ENCODE data around the gene FBXL20.

Gene FBXL20

DNA sequence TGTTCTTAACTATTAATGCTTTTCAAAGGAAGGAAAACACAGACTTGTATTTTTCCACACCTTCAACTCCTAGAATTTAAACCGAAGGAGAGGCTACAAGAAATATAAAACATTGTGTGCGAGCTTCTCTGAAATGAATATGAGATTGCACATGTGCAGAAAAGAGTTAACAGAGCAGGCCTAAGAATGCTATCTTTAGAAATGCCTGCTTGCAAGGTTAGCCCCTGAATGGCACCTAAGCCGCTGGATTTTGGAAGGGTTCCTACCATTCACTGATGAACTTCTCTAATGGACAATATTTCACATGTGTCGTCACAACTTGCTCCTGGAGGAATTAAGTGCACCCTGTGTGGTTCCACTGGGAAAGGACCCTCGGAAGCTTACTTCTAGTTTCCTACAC is 69.3 kb downstream of the FBXL20 start:
- Histone ChIP-seq H3K9ac (ENCODE audit: low read depth, low read length, poor library complexity, severe bottlenecking) (no peak overlapping the region), H3K4me2 (ENCODE audit: low read depth, low read length, poor library complexity, severe bottlenecking) (no peak overlapping the region), H3K79me2 (ENCODE audit: insufficient read depth, low read length) (no peaks in the 10 kb centered on the region), H3K9me2 (replicated peaks; ENCODE audit: low read depth, low read length) (no peaks in the 10 kb centered on the region), H3K4me1 (ENCODE audit: insufficient read depth, low read length, poor library complexity, severe bottlenecking) (no peaks in the 10 kb centered on the region), H4K20me1 (ENCODE audit: insufficient read depth, low read length, poor library complexity, severe bottlenecking) (no peaks in the 10 kb centered on the region), H3K36me3 (ENCODE audit: insufficient read depth, low read length) (no peaks in the 10 kb centered on the region), H3K27me3 (ENCODE audit: insufficient read depth, low read length, poor library complexity, severe bottlenecking) (no peaks in the 10 kb centered on the region), H2AFZ (ENCODE audit: low read length) (no peak overlapping the region), H3K9me3 (ENCODE audit: insufficient read depth, low read depth, low read length) (no peaks in the 10 kb centered on the region), H3K4me3 (ENCODE audit: low read length, poor library complexity, severe bottlenecking) (no peak overlapping the region), H3F3A (ENCODE audit: low read depth) (0 out of 2 replicates have a peak, but pooled peaks cover 4% of the 10 kb centered on the region)
- TF ChIP-seq, protein P1, sequence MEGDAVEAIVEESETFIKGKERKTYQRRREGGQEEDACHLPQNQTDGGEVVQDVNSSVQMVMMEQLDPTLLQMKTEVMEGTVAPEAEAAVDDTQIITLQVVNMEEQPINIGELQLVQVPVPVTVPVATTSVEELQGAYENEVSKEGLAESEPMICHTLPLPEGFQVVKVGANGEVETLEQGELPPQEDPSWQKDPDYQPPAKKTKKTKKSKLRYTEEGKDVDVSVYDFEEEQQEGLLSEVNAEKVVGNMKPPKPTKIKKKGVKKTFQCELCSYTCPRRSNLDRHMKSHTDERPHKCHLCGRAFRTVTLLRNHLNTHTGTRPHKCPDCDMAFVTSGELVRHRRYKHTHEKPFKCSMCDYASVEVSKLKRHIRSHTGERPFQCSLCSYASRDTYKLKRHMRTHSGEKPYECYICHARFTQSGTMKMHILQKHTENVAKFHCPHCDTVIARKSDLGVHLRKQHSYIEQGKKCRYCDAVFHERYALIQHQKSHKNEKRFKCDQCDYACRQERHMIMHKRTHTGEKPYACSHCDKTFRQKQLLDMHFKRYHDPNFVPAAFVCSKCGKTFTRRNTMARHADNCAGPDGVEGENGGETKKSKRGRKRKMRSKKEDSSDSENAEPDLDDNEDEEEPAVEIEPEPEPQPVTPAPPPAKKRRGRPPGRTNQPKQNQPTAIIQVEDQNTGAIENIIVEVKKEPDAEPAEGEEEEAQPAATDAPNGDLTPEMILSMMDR (conservative IDR thresholded peaks at IDR 0.05; ENCODE audit: low read length): no peak
- TF ChIP-seq EZH2phosphoT487 (IDR thresholded peaks at IDR 0.05; ENCODE audit: borderline replicate concordance): no peak

DNA sequence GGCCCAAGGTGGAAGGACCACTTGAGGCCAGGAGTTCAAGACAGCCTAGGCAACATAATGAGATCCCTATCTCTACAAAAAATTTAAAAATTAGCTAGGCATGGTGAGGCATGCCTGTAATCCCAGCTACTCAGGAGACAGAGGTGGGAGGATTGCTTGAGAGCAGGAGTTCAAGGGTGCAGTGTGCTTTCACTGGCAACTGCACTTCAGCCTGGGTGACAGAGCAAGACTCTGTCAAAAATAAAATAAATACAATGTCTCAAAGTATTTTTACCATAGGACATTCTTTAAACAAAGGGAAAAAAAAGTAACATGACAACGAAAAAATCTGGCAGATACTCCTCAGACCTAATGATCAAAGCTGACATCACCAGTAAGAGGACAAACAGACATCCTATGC is 72.6 kb downstream of the FBXL20 start:
- H3K4me3 ChIP-seq (ENCODE audit: low read length, poor library complexity, severe bottlenecking): no peak overlapping the region
- no peaks in the 10 kb centered on the region for H3K36me3 ChIP-seq (ENCODE audit: insufficient read depth, low read length)
- no peaks in the 10 kb centered on the region for H3K27me3 ChIP-seq (ENCODE audit: insufficient read depth, low read length, poor library complexity, severe bottlenecking)
- H3F3A ChIP-seq (ENCODE audit: low read depth): 0 out of 2 replicates have a peak, but pooled peaks cover 4% of the 10 kb centered on the region
- no peaks in the 10 kb centered on the region for H3K79me2 ChIP-seq (ENCODE audit: insufficient read depth, low read length)
- H3K4me1 ChIP-seq (ENCODE audit: insufficient read depth, low read length, poor library complexity, severe bottlenecking): no peaks in the 10 kb centered on the region
- H3K4me2 ChIP-seq (ENCODE audit: low read depth, low read length, poor library complexity, severe bottlenecking): no peak overlapping the region
- H2AFZ ChIP-seq (ENCODE audit: low read length): no peak overlapping the region
- no peaks in the 10 kb centered on the region for H3K9me2 ChIP-seq (replicated peaks; ENCODE audit: low read depth, low read length)
- no peaks in the 10 kb centered on the region for H4K20me1 ChIP-seq (ENCODE audit: insufficient read depth, low read length, poor library complexity, severe bottlenecking)
- no peak overlapping the region for H3K9ac ChIP-seq (ENCODE audit: low read depth, low read length, poor library complexity, severe bottlenecking)
- no peak for TF ChIP-seq EZH2phosphoT487 (IDR thresholded peaks at IDR 0.05; ENCODE audit: borderline replicate concordance)
- TF ChIP-seq, protein P1 (conservative IDR thresholded peaks at IDR 0.05; ENCODE audit: low read length): no peak
- H3K9me3 ChIP-seq (ENCODE audit: insufficient read depth, low read depth, low read length): no peaks in the 10 kb centered on the region

GRCh38 chr17:39327109-39327508 is 74.3 kb downstream of the FBXL20 start:
- no peak overlapping the region for H3K4me2 ChIP-seq (ENCODE audit: low read depth, low read length, poor library complexity, severe bottlenecking)
- H3K4me3 ChIP-seq (ENCODE audit: low read length, poor library complexity, severe bottlenecking): no peak overlapping the region
- H3K79me2 ChIP-seq (ENCODE audit: insufficient read depth, low read length): no peaks in the 10 kb centered on the region
- no peak overlapping the region for H3K9ac ChIP-seq (ENCODE audit: low read depth, low read length, poor library complexity, severe bottlenecking)
- no peaks in the 10 kb centered on the region for H3K36me3 ChIP-seq (ENCODE audit: insufficient read depth, low read length)
- no peaks in the 10 kb centered on the region for H3K27me3 ChIP-seq (ENCODE audit: insufficient read depth, low read length, poor library complexity, severe bottlenecking)
- 0 out of 2 replicates have a peak, but pooled peaks cover 3% of the 10 kb centered on the region for H3F3A ChIP-seq (ENCODE audit: low read depth)
- H3K4me1 ChIP-seq (ENCODE audit: insufficient read depth, low read length, poor library complexity, severe bottlenecking): no peaks in the 10 kb centered on the region
- H3K9me3 ChIP-seq (ENCODE audit: insufficient read depth, low read depth, low read length): no peaks in the 10 kb centered on the region
- no peak for TF ChIP-seq EZH2phosphoT487 (IDR thresholded peaks at IDR 0.05; ENCODE audit: borderline replicate concordance)
- TF ChIP-seq, protein P1 (conservative IDR thresholded peaks at IDR 0.05; ENCODE audit: low read length): no peak
- H4K20me1 ChIP-seq (ENCODE audit: insufficient read depth, low read length, poor library complexity, severe bottlenecking): no peaks in the 10 kb centered on the region
- H2AFZ ChIP-seq (ENCODE audit: low read length): no peak overlapping the region
- H3K9me2 ChIP-seq (replicated peaks; ENCODE audit: low read depth, low read length): no peaks in the 10 kb centered on the region

All from Loucy (cell line).